Karpas-422 (cell line): Measurements from ENCODE around the gene TMEM200A. TPM values are rescaled to one million over a fixed set of nuclear protein-coding genes. Genes with fewer than 3 reads are reported as not detected.
A peak's percentile ranks its signal among the peaks of the same experiment; 100 is the strongest.

Source experiments
- DNase-seq: peaks from one replicate; pipeline ENCODE4 v3.0.0-alpha.2; 2015
- H2AFZ ChIP-seq: fragments of 200-600 bp; sonication (generic); 2 replicates; pipeline ENCODE4 v1.6.1; 2014; ENCODE audit warnings: antibody characterized with exemption, low read length, mixed read lengths
- H3K27ac ChIP-seq: fragments of 200-600 bp; sonication (generic); 2 replicates; pipeline ENCODE4 v1.5.1; 2014; ENCODE audit warnings: mild to moderate bottlenecking, low read length, moderate library complexity
- H3K27me3 ChIP-seq: fragments of 200-600 bp; sonication (generic); 2 replicates; pipeline ENCODE4 v1.6.1; 2014; ENCODE audit warnings: low read length, mixed read lengths
- H3K36me3 ChIP-seq: fragments of 200-600 bp; sonication (generic); 2 replicates; pipeline ENCODE4 v1.6.1; 2014; ENCODE audit warnings: low read length, mixed read lengths; ENCODE audit not compliant: insufficient read depth
- H3K4me1 ChIP-seq: fragments of 200-600 bp; sonication (generic); 2 replicates; pipeline ENCODE4 v1.6.1; 2014; ENCODE audit warnings: mild to moderate bottlenecking, low read length, mixed read lengths
- H3K4me2 ChIP-seq: fragments of 200-600 bp; sonication (generic); 2 replicates; pipeline ENCODE4 v1.6.1; 2014; ENCODE audit warnings: low read length, low read depth, mild to moderate bottlenecking; ENCODE audit not compliant: poor library complexity, severe bottlenecking
- H3K4me3 ChIP-seq: fragments of 200-600 bp; sonication (generic); 2 replicates; pipeline ENCODE4 v1.5.1; 2014; ENCODE audit warnings: mild to moderate bottlenecking, antibody characterized with exemption, low read length, mixed read lengths
- H3K79me2 ChIP-seq: fragments of 200-600 bp; sonication (generic); 2 replicates; pipeline ENCODE4 v1.6.1; 2014; ENCODE audit warnings: mild to moderate bottlenecking, low read length, mixed read lengths
- H3K9ac ChIP-seq: fragments of 200-600 bp; sonication (generic); 2 replicates; pipeline ENCODE4 v1.6.0; 2014; ENCODE audit warnings: low read length
- H3K9me2 ChIP-seq: fragments of 200-600 bp; sonication (generic), shearing (Covaris generic); replicated peaks from 2 replicates; pipeline ENCODE4 v1.6.0; 2014; ENCODE audit warnings: mild to moderate bottlenecking, low read length, moderate library complexity; ENCODE audit not compliant: insufficient read depth
- H3K9me3 ChIP-seq: fragments of 300-700, 200-600 bp; sonication (generic); 2 replicates; pipeline ENCODE4 v1.6.1; 2014; ENCODE audit warnings: low read length, mixed read lengths
- H4K20me1 ChIP-seq: fragments of 200-600 bp; sonication (generic); 2 replicates; pipeline ENCODE4 v1.6.1; 2014; ENCODE audit warnings: mild to moderate bottlenecking, antibody characterized with exemption, low read length, low read depth; ENCODE audit not compliant: insufficient read depth
- total RNA-seq: library from RNA; depleted of rRNA; stranded (reverse); fragments of >200 nt; shearing (Covaris generic); gene quantifications from 2 replicates; pipeline ENCODE4 v1.2.3, GENCODE V29; 2014; ENCODE audit warnings: low replicate concordance

TMEM200A gene
- total RNA-seq, 1 experiment from 2014 or later: not detected

DNA sequence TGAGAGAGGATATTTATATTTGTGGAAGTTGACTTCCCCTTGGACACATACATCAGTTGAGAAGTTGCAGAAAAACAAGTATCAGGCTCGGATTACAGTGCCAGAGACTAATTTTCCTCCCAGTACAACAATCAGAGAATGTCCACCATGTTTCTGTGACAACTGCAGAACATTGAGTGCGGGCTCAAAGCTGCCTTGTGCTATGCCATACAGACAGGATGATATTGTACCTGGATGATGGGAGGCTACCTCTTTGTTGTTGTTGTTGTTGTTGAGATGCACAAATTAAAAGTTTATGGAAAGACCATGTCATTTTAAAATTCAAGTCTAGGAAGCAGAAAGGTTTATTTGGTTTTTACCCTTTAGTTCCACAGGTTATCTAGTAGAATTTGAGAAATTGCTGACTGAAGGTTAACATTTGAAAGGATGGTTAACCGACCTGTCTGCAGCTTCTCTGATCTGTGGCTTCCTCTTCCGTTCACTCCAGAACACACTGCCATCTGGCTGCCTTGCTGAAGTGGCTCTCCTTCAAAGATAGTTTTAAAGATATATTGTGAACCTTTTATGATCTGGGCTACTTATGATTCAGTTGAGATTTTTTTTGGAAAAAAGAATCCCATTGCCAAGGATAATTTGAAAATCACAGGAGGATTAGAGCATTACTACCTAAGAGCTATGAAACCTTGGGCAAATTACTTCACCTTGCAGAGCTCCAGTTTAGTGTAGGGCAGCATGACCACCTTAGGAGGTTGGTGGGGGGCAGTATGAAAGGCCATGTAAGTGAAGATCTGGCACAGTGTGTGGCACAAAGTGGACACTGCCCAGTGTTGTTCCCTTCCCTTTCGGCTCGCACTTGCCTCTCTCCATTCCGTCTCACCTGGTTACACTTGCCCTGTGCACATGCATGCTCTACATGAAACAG lies 15.9 kb downstream of the TMEM200A start:
- no peaks in the 10 kb centered on the region for H3K9me2 ChIP-seq
- no peak overlapping the region for H2AFZ ChIP-seq
- H3K4me3 ChIP-seq: no peak overlapping the region
- no peaks in the 10 kb centered on the region for H4K20me1 ChIP-seq
- H3K36me3 ChIP-seq: no peaks in the 10 kb centered on the region
- no peaks in the 10 kb centered on the region for H3K27me3 ChIP-seq
- H3K4me2 ChIP-seq: no peak overlapping the region
- no peak overlapping the region for H3K27ac ChIP-seq
- no peak overlapping the region for H3K9ac ChIP-seq
- no peaks in the 10 kb centered on the region for H3K4me1 ChIP-seq
- DNase-seq: no peak
- no peaks in the 10 kb centered on the region for H3K9me3 ChIP-seq
- H3K79me2 ChIP-seq: no peaks in the 10 kb centered on the region

DNA sequence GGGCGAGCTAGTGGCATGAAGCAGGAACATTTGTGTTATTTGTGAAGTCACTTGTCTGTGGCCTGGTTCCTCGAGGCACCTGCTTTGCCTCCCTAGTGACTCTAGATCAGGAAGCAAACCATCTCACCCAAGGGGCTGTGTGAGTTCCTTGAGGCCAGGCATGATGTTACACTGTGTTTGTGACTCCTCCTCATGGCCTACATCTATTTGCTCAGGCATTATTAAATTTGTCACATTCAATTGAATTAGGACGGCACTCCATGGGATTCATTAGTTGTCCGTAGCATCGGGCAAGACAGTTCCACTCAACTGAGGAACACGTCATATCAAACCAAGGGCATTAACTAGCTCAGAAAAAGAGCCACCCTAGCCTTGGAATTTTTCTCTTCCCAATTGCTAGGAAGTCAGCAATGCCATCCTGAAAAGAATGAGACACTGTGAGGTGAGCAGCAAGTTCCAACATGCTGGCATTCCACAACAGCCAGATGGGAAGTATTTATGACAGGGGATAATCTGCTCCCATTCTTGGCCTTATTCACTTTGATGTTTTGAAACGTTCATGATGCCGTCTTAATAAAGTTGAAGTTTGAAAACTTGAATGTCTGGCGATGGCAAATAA lies 17.2 kb downstream of the TMEM200A start:
- no peak overlapping the region for H3K27ac ChIP-seq
- no peak overlapping the region for H3K4me2 ChIP-seq
- H2AFZ ChIP-seq: no peak overlapping the region
- H3K9ac ChIP-seq: no peak overlapping the region
- no peaks in the 10 kb centered on the region for H3K9me3 ChIP-seq
- no peaks in the 10 kb centered on the region for H3K79me2 ChIP-seq
- no peaks in the 10 kb centered on the region for H4K20me1 ChIP-seq
- no peaks in the 10 kb centered on the region for H3K9me2 ChIP-seq
- no peaks in the 10 kb centered on the region for H3K36me3 ChIP-seq
- H3K27me3 ChIP-seq: no peaks in the 10 kb centered on the region
- no peaks in the 10 kb centered on the region for H3K4me1 ChIP-seq
- DNase-seq: no peak
- no peak overlapping the region for H3K4me3 ChIP-seq

GRCh38 chr6:130385064-130385695 lies 19.4 kb downstream of the TMEM200A start:
- no peak overlapping the region for H3K9ac ChIP-seq
- H3K79me2 ChIP-seq: no peaks in the 10 kb centered on the region
- H3K36me3 ChIP-seq: no peaks in the 10 kb centered on the region
- no peaks in the 10 kb centered on the region for H3K27me3 ChIP-seq
- no peak overlapping the region for H3K4me3 ChIP-seq
- H2AFZ ChIP-seq: no peak overlapping the region
- no peaks in the 10 kb centered on the region for H3K9me3 ChIP-seq
- H3K4me1 ChIP-seq: no peaks in the 10 kb centered on the region
- H3K4me2 ChIP-seq: no peak overlapping the region
- H3K27ac ChIP-seq: no peak overlapping the region
- no peak for DNase-seq
- no peaks in the 10 kb centered on the region for H4K20me1 ChIP-seq
- no peaks in the 10 kb centered on the region for H3K9me2 ChIP-seq

DNA sequence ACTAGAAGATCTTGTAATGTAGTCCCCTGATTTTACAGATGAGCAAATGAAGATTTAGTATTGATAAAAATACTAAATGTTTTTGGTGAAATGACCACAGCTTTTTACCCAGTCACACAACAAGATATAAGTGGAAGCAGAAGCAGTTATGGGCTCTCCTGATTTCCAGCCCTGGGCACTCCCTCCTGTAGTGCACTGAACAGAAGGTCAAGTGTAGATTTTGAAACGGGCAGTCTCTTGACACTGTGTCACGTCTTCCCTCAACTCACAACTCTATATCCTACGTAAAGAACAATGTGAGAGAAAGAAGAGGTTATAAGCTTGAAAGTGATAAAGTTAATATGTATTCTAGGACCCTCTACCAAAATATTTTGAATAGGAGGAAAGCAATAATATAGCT lies 23.3 kb downstream of the TMEM200A start:
- H3K27ac ChIP-seq: no peak overlapping the region
- no peaks in the 10 kb centered on the region for H3K9me3 ChIP-seq
- no peaks in the 10 kb centered on the region for H3K9me2 ChIP-seq
- no peaks in the 10 kb centered on the region for H3K27me3 ChIP-seq
- H3K9ac ChIP-seq: no peak overlapping the region
- H4K20me1 ChIP-seq: no peaks in the 10 kb centered on the region
- no peak overlapping the region for H2AFZ ChIP-seq
- no peaks in the 10 kb centered on the region for H3K79me2 ChIP-seq
- no peak overlapping the region for H3K4me3 ChIP-seq
- no peak overlapping the region for H3K4me2 ChIP-seq
- no peaks in the 10 kb centered on the region for H3K36me3 ChIP-seq
- peak; percentile 2 for DNase-seq
- no peaks in the 10 kb centered on the region for H3K4me1 ChIP-seq

DNA sequence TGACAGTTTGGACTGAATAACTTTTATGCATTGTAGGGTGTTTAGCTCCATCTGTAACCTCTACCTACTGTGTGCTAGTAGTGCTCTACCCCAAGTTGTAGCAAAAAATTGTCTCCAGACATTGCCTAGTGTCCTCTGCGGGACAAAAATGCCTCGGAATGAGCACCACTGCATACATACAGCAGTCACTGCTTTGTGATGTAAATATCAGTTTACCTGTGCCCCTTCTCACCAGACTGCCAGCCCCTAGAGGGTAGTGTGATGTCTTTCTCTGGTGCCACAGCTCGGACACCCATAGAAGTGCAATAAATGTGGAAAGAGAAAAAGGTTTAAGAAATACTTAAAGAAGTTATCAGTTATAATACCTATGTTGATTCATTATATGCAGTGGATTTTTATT lies 25.1 kb downstream of the TMEM200A start:
- Histone ChIP-seq H3K79me2 (no peaks in the 10 kb centered on the region), H3K27me3 (no peaks in the 10 kb centered on the region), H3K4me2 (no peak overlapping the region), H3K27ac (no peak overlapping the region), H3K9me2 (no peaks in the 10 kb centered on the region), H4K20me1 (no peaks in the 10 kb centered on the region), H3K9ac (no peak overlapping the region), H3K36me3 (no peaks in the 10 kb centered on the region), H3K4me1 (no peaks in the 10 kb centered on the region), H3K4me3 (no peak overlapping the region), H2AFZ (no peak overlapping the region), H3K9me3 (no peaks in the 10 kb centered on the region)
- DNase-seq: peak; percentile 10

- Histone ChIP-seq H3K27ac (no peak overlapping the region), H3K4me2 (no peak overlapping the region), H2AFZ (no peak overlapping the region), H4K20me1 (no peaks in the 10 kb centered on the region), H3K27me3 (no peaks in the 10 kb centered on the region), H3K9me3 (no peaks in the 10 kb centered on the region), H3K4me3 (no peak overlapping the region), H3K4me1 (no peaks in the 10 kb centered on the region), H3K36me3 (no peaks in the 10 kb centered on the region), H3K9ac (no peak overlapping the region), H3K9me2 (no peaks in the 10 kb centered on the region), H3K79me2 (no peaks in the 10 kb centered on the region)
- DNase-seq: no peak
Observed at GRCh38 chr6:130393306-130393705, 27.5 kb downstream of the TMEM200A start.

GRCh38 chr6:130394246-130394645 lies 28.4 kb downstream of the TMEM200A start:
- Histone ChIP-seq H4K20me1 (no peaks in the 10 kb centered on the region), H3K4me1 (no peaks in the 10 kb centered on the region), H3K4me2 (no peak overlapping the region), H3K36me3 (no peaks in the 10 kb centered on the region), H3K79me2 (no peaks in the 10 kb centered on the region), H3K27me3 (no peaks in the 10 kb centered on the region), H3K9me3 (no peaks in the 10 kb centered on the region), H2AFZ (no peak overlapping the region), H3K9ac (no peak overlapping the region), H3K27ac (no peak overlapping the region), H3K9me2 (no peaks in the 10 kb centered on the region), H3K4me3 (no peak overlapping the region)
- DNase-seq: peak; percentile 21

DNA sequence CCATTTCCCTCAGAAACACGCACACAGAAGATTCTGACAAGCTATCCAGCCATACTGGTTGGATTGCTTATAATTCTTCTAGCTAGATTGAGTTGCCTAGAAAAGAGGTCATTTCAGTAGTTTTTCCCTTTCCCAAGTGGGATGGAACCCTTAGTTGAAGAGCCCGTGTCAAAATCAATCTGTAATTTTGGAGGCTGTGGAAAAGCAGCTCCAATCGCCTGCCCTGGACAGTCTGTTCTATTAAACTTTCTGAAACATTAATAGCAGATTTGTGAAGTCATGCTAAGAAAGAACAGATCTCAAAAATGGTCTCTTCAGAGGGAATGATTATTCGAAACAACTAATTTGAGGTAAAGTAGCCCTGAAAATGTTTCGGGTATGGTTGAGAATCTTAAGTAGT lies 29.3 kb downstream of the TMEM200A start:
- no peak overlapping the region for H2AFZ ChIP-seq
- no peak overlapping the region for H3K9ac ChIP-seq
- no peaks in the 10 kb centered on the region for H3K9me3 ChIP-seq
- H3K4me1 ChIP-seq: no peaks in the 10 kb centered on the region
- no peak overlapping the region for H3K4me2 ChIP-seq
- no peaks in the 10 kb centered on the region for H3K27me3 ChIP-seq
- no peak overlapping the region for H3K27ac ChIP-seq
- no peaks in the 10 kb centered on the region for H3K9me2 ChIP-seq
- no peaks in the 10 kb centered on the region for H3K36me3 ChIP-seq
- no peaks in the 10 kb centered on the region for H3K79me2 ChIP-seq
- no peak for DNase-seq
- H4K20me1 ChIP-seq: no peaks in the 10 kb centered on the region
- H3K4me3 ChIP-seq: no peak overlapping the region
